Upper lobe of right lung (tissue), 1 donor: ENCODE data around the gene PALMD. TPM values are rescaled to one million over a fixed set of nuclear protein-coding genes. Genes with fewer than 3 reads are reported as not detected.

Experiments used
- ATAC-seq: fragments of 200-7000 bp; cut with Tn5 transposase; one replicate; pipeline ENCODE4 v1.9.1; 2020; ENCODE audit warnings: mild to moderate bottlenecking, moderate library complexity
- DNase-seq: peaks from one replicate; pipeline ENCODE4 v3.0.0-alpha.2; 2020
- H3K27ac ChIP-seq: fragments of 200-600 bp; one replicate; pipeline ENCODE4 v1.8.0; 2022
- H3K27me3 ChIP-seq: fragments of 200-600 bp; one replicate; pipeline ENCODE4 v1.8.0; 2022; ENCODE audit warnings: mild to moderate bottlenecking
- H3K36me3 ChIP-seq: fragments of 200-600 bp; one replicate; pipeline ENCODE4 v1.8.0; 2022
- H3K4me1 ChIP-seq: fragments of 200-600 bp; one replicate; pipeline ENCODE4 v1.8.0; 2022
- H3K4me3 ChIP-seq: fragments of 200-600 bp; one replicate; pipeline ENCODE4 v1.8.0; 2022; ENCODE audit warnings: mild to moderate bottlenecking
- H3K9me3 ChIP-seq: fragments of 200-600 bp; one replicate; pipeline ENCODE4 v1.8.0; 2022
- CTCF ChIP-seq: fragments of 200-600 bp; IDR thresholded peaks from one replicate; pipeline ENCODE4 v1.8.0; 2022; ENCODE audit warnings: antibody characterized with exemption
- intact Hi-C: fragments of 100-400 bp; cut with DNase I; formaldehyde crosslinking; loops from one replicate; pipeline ENCODE4 v1.11.0; 2022
- total RNA-seq: library from RNA; stranded (reverse); fragmentation: NEBNext Ultra II Directional; extraction: Animal tissue kit (Norgen Biotek cat#: 25700); gene quantifications from one replicate; pipeline ENCODE4 v1.2.1, GENCODE V29; 2021
- donor health status: DM: no; HTN: yes; CAD: no; lungs with severe emphysema.

Gene PALMD
- total RNA-seq, 1 donor from 2014 or later = 21.5 TPM

GRCh38 chr1:99601709-99602403 is 44.1 kb upstream of the PALMD start:
- intact Hi-C loops = no loop called here
- no peak for TF ChIP-seq CTCF

GRCh38 chr1:99602404-99602969 is 43.4 kb upstream of the PALMD start:
- TF ChIP-seq CTCF = no peak
- no peak overlapping the region for H3K4me3 ChIP-seq
- no peak overlapping the region for H3K27ac ChIP-seq
- intact Hi-C loops = no loop called here
- H3K27me3 ChIP-seq = no peaks in the 10 kb centered on the region
- no peaks in the 10 kb centered on the region for H3K36me3 ChIP-seq
- no peaks in the 10 kb centered on the region for H3K9me3 ChIP-seq
- peaks cover 5% of the 10 kb centered on the region for H3K4me1 ChIP-seq
- DNase-seq = no peak
- no peak for ATAC-seq

More at GRCh38 chr1:99601709-99602403, 44.1 kb upstream of the PALMD start:
- DNase-seq (no peak), ATAC-seq (no peak)
- H3K4me1 ChIP-seq = peaks cover 5% of the 10 kb centered on the region
- no peak overlapping the region for H3K4me3 ChIP-seq
- no peak overlapping the region for H3K27ac ChIP-seq
- no peaks in the 10 kb centered on the region for H3K9me3 ChIP-seq
- H3K36me3 ChIP-seq = no peaks in the 10 kb centered on the region
- H3K27me3 ChIP-seq = no peaks in the 10 kb centered on the region

- intact Hi-C loops = no loop called here
Observed at GRCh38 chr1:99603699-99604560, 42.0 kb upstream of the PALMD start.

GRCh38 chr1:99606306-99606705 is 39.6 kb upstream of the PALMD start:
- DNase-seq (no peak), ATAC-seq (no peak)
- H3K9me3 ChIP-seq = no peaks in the 10 kb centered on the region
- TF ChIP-seq CTCF = no peak
- no peaks in the 10 kb centered on the region for H3K36me3 ChIP-seq
- H3K4me3 ChIP-seq = no peak overlapping the region
- no peaks in the 10 kb centered on the region for H3K27me3 ChIP-seq
- no peak overlapping the region for H3K27ac ChIP-seq
- intact Hi-C loops = no loop called here
- H3K4me1 ChIP-seq = peaks cover 5% of the 10 kb centered on the region

More at GRCh38 chr1:99603699-99604560, 42.0 kb upstream of the PALMD start:
- no peak for TF ChIP-seq CTCF
- Histone ChIP-seq H3K36me3 (no peaks in the 10 kb centered on the region), H3K27ac (peak overlapping the region; percentile 18), H3K4me1 (peaks cover 5% of the 10 kb centered on the region), H3K9me3 (no peaks in the 10 kb centered on the region), H3K27me3 (no peaks in the 10 kb centered on the region), H3K4me3 (no peak overlapping the region)
- no peak for DNase-seq
- no peak for ATAC-seq

GRCh38 chr1:99607590-99607989 is 38.3 kb upstream of the PALMD start:
- Histone ChIP-seq H3K4me3 (no peak overlapping the region), H3K4me1 (peaks cover 5% of the 10 kb centered on the region), H3K36me3 (no peaks in the 10 kb centered on the region), H3K9me3 (no peaks in the 10 kb centered on the region), H3K27ac (no peak overlapping the region), H3K27me3 (no peaks in the 10 kb centered on the region)
- DNase-seq (no peak), ATAC-seq (no peak)
- no peak for TF ChIP-seq CTCF
- intact Hi-C loops = no loop called here
